Endothelial cell of hepatic sinusoid (primary cell): Measurements from ENCODE around the gene PRODH2.

ENCODE experiments used
- in situ Hi-C: cut with HindIII; loops from 2 replicates; pipeline ENCODE4 v1.10.0; 2017; ENCODE audit warnings: low sequenced_read_pairs

The PRODH2 gene, protein sequence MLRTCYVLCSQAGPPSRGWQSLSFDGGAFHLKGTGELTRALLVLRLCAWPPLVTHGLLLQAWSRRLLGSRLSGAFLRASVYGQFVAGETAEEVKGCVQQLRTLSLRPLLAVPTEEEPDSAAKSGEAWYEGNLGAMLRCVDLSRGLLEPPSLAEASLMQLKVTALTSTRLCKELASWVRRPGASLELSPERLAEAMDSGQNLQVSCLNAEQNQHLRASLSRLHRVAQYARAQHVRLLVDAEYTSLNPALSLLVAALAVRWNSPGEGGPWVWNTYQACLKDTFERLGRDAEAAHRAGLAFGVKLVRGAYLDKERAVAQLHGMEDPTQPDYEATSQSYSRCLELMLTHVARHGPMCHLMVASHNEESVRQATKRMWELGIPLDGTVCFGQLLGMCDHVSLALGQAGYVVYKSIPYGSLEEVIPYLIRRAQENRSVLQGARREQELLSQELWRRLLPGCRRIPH

DNA sequence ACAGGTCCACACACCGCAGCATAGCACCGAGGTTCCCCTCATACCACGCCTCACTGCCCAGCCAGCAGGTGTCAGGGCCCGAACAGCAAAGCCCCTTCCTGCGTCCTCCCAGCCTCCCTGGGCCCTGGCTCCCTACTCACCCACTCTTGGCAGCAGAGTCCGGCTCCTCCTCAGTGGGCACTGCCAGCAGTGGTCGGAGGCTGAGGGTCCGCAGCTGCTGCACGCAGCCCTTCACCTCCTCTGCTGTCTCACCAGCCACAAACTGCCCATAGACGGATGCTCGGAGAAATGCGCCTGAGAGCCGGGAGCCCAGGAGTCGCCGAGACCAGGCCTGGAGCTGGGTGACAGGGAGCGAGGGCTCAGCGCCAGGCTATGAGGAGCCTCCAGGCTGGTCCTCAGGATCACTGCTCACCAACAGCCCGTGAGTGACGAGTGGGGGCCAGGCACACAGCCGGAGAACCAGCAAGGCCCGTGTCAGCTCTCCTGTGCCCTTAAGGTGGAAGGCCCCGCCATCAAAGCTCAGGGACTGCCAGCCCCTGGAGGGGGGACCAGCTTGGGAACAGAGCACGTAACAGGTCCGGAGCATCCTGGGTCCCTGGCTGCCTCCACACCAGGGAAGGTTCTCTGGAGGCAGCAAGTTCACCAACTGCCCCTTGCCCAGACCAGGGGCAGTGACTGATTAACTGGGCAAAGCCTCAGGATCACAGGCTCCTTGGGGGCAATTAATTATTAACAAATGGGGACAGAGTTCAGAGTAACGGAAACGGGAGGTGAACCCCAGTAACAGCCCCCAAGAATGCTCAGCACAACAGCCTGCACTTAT lies at the start of gene PRODH2:
PRODH2 (minus strand) TSS at position 626 of the 823 bp plus-strand sequence; CDS start at position 586, 40 bp downstream.
- in situ Hi-C loops, result no loop called here

GRCh38 chr19:35861640-35862160 lies 49.1 kb upstream of the PRODH2 start:
- in situ Hi-C loops, result no loop called here

DNA sequence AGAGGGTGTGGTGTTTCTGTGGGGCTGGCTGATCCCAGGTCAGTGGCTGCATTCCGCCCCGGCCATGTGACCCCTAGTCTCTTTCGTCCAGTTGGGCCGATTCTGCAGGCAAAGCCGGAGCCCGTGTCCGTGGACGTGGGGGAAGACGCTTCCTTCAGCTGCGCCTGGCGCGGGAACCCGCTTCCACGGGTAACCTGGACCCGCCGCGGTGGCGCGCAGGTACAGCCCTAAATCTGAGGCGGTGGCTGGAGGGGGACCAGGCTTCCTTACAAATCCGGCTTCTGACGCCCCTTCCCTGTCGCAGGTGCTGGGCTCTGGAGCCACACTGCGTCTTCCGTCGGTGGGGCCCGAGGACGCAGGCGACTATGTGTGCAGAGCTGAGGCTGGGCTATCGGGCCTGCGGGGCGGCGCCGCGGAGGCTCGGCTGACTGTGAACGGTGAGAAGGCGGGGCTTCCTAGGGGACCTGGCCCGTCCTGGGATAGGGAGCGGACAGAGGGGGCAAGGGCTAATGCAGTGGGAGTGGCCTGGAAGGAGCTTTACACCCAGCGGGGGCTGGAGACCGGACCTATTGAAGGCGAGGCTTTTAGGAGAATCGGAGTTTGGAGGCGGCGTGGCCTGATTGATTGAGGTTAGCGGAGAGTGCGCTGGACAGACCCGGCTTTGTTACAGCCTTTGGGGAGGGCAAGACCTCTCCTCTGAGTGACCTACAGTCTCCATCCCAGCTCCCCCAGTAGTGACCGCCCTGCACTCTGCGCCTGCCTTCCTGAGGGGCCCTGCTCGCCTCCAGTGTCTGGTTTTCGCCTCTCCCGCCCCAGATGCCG lies 48.4 kb upstream of the PRODH2 start:
- in situ Hi-C loops, result no loop called here

GRCh38 chr19:35860436-35860817 lies 47.8 kb upstream of the PRODH2 start:
- in situ Hi-C loops, result no loop called here

- in situ Hi-C loops, result no loop called here
Observed at GRCh38 chr19:35859414-35859813, 46.8 kb upstream of the PRODH2 start.

DNA sequence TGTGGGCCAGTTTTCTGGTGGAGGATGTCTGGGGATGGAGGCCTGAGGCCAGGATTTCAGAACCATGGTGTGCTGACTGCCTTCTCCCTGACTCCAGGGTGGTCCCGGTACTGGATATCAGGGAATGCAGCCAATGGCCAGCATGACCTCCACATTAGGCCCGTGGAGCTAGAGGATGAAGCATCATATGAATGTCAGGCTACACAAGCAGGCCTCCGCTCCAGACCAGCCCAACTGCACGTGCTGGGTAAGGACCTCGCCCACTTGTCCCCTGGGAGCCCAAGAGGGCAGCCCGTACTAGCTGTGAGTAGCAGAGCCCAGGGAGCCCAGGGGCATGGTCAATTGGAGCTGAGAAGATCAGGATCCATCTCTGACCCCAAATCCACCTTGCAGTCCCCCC lies 45.7 kb upstream of the PRODH2 start:
- in situ Hi-C loops, result no loop called here

- in situ Hi-C loops, result no loop called here
Observed at GRCh38 chr19:35856546-35857149, 44.0 kb upstream of the PRODH2 start, which contains the start of gene KIRREL2. KIRREL2 (plus strand) TSS chr19:35856911; CDS start chr19:35857120, 209 bp downstream.

DNA sequence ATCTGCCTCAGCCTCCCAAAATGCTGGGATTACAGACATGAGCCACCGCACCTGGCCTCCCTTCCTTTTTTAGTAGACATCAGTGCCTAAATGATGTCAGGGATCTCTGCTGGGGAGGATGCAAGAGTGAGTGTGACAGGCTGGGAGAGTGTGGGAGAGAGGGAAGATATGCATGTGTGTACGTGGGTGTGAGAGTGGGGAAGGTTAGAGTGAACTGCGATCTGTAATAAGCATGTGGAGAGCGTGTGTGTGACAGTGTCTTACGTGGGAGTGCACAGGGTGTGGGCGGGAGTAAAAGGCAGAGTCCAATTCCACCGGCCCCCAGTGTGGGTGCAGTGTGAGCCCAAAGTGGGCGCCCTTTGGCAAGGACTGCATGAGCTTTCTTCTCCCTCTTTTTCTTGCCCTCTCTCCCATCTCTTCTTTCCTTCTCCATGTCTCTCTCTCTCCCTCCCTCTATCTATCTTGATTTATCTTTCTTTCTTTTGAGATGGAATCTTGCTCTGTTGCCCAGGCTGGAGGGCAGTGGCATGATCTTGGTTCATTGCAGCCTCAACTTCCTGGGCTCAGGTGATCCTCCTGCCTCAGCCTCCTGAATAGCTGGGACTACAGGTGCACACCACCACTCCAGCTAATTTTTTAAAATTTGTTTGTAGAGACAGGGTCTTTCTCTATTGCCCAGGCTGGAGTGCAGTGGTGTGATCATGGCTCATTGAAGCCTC lies 40.6 kb upstream of the PRODH2 start:
- in situ Hi-C loops, result loop anchor here (5.0 kb wide), 2 partner anchors 49 to 156 kb away; partner anchors contain the start of genes HCST and NFKBID

GRCh38 chr19:35852029-35852780 lies 39.6 kb upstream of the PRODH2 start, which contains the start of gene NPHS1:
NPHS1 (minus strand) TSS chr19:35852504; CDS start chr19:35851837, 667 bp downstream.
- in situ Hi-C loops, result loop anchor here (5.0 kb wide), 2 partner anchors 50 to 155 kb away; partner anchors contain the start of genes HCST and NFKBID

DNA sequence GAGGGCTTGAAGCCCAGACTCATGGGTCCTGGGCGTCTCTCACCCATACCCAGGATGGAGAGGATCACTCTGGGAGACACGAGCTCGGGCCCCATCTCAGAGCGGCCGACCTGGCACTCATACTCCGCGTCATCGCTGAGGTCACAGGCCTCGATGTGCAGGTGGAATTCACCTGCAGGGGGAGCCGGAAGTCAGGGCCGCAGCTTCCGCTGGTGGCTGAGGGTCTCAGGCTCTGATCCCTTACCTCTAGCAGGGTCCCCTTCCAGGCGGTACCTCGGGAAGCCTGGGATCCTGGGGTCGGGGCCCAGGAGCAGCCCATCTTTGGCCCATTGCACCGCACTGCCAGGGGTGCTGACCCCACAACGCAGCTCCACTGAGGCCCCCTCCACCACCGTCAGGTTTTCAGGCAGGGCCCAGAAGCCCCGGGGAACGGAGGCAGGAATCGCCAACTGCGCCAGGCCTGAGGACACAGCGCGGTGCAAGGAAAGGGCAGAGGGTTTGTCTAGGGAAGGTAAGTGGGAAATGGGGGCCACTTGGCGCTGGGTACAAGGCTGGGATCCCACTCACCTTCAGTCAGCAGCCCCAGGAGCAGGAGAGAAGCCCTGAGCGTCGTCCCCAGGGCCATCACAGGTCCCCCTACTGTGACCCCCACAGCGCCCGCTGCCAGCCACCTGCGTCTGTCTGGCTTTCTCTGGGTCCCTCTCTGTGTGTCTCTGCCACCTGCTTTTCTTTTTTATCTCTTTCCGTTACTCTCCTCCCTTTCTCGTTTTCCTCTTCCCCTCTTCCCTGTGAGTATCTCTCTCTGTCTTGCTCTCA lies 38.8 kb upstream of the PRODH2 start:
- in situ Hi-C loops, result loop anchor here (5.0 kb wide), 2 partner anchors 51 to 154 kb away; partner anchors contain the start of genes HCST and NFKBID

DNA sequence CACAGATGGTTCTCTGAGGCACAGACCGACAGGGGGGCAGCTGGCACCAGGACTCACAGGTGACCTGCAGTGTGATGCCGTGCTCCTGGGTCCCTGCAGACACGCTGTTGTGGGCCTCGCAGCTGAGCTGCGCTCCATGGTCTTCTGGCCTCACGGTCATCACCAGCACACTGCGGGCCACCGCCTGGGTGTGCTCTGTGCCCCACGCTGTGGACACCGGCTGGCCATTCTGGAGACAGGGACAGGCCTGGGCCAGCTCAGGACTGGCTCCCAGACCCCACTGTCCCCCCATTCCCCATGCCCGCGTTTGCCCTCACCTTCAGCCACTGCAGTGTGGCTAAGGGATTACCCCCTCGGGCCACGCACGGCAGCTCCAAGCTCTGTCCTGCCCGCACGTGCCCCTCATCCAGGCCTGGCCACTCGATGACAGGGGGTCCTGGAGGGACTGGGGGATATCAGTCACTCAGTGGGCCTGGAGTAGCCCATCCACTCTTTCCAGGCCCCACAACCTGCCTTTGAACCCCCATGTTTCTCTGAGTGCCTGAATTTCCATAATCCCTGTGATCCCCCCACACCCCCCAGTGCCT lies 36.4 kb upstream of the PRODH2 start:
- in situ Hi-C loops, result no loop called here

GRCh38 chr19:35848486-35848885 lies 35.8 kb upstream of the PRODH2 start:
- in situ Hi-C loops, result no loop called here

DNA sequence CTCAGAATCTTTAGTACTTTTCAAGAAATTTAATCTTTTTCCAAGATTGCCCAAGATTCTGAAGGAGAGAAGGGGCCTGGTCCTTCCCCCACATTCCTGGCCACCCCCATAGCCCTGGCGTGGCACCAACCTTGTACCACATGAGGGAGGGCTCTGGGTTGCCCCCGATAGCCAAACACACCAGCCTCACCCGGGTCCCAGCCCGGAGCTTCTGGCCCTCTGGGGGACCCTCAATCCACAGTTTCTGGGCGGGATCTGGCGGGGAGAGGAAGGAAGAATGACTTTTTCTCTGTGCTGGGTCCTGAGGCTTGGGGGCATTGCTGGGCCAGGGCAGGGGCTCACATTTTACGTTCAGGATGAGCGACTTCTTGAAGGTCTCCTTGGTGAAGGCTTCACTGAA lies 35.3 kb upstream of the PRODH2 start:
- in situ Hi-C loops, result no loop called here

GRCh38 chr19:35846038-35846668 lies 33.5 kb upstream of the PRODH2 start:
- in situ Hi-C loops, result no loop called here

GRCh38 chr19:35845215-35846037 lies 32.8 kb upstream of the PRODH2 start:
- in situ Hi-C loops, result no loop called here
